Epithelial cell of esophagus (primary cell): Measurements from ENCODE around the gene PHLDA1.

ENCODE experiments used
- DNase-seq: peaks from one replicate; pipeline ENCODE4 v3.0.0; 2010; ENCODE audit warnings: low read depth
- H3K4me3 ChIP-seq: 2 replicates; pipeline ENCODE4 v1.5.1; 2011; ENCODE audit warnings: mild to moderate bottlenecking, low read length, control low read depth
- CTCF ChIP-seq: IDR thresholded peaks from 2 replicates; pipeline ENCODE4 v1.5.1; 2011; ENCODE audit warnings: low read depth, mild to moderate bottlenecking, low read length, control low read depth, inconsistent platforms; ENCODE audit not compliant: insufficient read depth; ENCODE audit errors: missing control alignments

Gene PHLDA1

GRCh38 chr12:76055393-76055792 lies 23.8 kb upstream of the PHLDA1 start:
- H3K4me3 ChIP-seq: no peak overlapping the region
- no peak for DNase-seq
- TF ChIP-seq CTCF: peak; percentile 22

DNA sequence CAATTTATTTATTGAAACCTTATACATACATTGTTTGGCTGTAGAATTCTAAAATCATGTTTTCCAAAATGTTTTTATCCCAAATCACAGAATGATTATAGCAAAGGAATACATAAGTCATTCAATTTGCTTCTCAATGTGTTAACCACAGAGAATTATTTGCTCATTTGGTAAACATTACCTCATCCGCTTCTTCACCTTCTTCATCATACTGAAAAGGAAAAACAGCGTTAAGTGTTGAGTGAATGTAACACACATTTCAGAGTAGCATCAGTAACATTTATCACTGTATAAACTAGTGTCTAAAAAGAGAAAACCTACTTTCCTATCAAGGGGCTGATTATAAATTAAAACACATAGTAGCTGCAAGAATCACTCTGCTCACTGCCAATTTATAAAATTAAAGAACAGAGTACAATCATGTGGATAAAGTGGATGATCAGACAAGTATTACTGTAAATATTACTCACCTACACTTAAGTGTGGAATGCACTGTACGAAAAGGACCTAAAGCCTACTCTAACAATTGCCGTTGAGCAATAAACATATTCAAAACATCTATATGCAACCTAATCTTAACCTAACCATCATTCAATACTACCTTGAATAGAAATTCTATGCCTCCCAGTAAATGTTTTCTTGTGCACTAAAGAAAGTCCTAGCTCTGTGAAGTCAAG lies 18.1 kb upstream of the PHLDA1 start:
- H3K4me3 ChIP-seq: no peak overlapping the region
- DNase-seq: no peak
- no peak for TF ChIP-seq CTCF

- H3K4me3 ChIP-seq: no peak overlapping the region
- no peak for DNase-seq
- TF ChIP-seq CTCF: no peak
These were observed 16.2 kb upstream of the PHLDA1 start for GRCh38 chr12:76047742-76048141.

DNA sequence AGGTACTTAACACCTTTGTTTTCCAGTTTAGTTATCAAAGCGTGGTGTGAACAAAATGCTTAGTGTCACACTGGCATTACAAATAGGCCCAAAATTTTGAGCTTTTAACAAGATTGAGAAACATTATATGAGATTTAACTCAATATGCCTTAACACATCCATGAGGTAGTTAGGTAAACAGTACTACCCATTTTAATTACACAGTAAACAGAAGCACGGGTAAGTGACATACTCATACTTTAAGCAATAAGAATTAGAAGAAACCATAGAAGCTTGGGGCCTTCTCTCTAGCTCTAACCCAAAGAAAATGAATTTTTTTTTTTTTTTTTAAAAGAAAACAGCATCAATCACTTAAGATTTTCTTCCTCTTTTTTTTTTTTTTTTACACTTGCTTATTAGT lies 15.5 kb upstream of the PHLDA1 start:
- no peak overlapping the region for H3K4me3 ChIP-seq
- no peak for TF ChIP-seq CTCF
- DNase-seq: no peak

GRCh38 chr12:76043377-76043776 lies 11.8 kb upstream of the PHLDA1 start:
- no peak for DNase-seq
- TF ChIP-seq CTCF: no peak
- H3K4me3 ChIP-seq: no peak overlapping the region

DNA sequence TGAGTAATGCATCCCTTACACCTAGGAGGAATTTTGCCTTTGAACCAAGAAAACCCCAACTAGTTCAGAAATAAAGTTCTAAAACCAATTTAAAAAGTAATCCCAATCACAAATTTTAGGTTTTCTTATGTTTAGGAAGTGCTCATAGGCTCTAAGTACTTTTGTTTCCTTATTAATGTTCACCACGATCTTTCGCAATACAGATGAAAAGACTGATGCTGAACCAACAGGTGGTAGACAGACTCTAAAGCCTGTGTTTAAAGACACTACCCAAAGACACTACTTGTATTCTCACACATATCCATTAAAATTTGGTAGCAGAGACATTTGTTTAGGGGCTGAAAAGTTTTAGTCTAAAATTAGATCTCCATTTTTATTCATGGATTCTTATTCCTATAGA lies 10.6 kb upstream of the PHLDA1 start:
- no peak overlapping the region for H3K4me3 ChIP-seq
- TF ChIP-seq CTCF: no peak
- DNase-seq: no peak

- no peak overlapping the region for H3K4me3 ChIP-seq
- DNase-seq: no peak
- TF ChIP-seq CTCF: no peak
These were observed 9.8 kb upstream of the PHLDA1 start for GRCh38 chr12:76041406-76041805.
